ENCODE measurements around the gene NDUFV3. TPM values are rescaled to one million over a fixed set of nuclear protein-coding genes. Genes with fewer than 3 reads are reported as not detected.

Gene NDUFV3
- total RNA-seq (2021; fragmentation: NEBNext Ultra II Directional; extraction: Animal tissue kit (Norgen Biotek cat#: 25700)) (44.4 and 47.1 TPM in 2 replicates), polyA plus RNA-seq (2011; rRNA removed) (17.0 and 18.2 TPM in 2 replicates), polyA minus RNA-seq (2011; rRNA and poly(A)+ RNA removed) (12.9 and 14.9 TPM in 2 replicates)
- 23.3 TPM for polyA plus RNA-seq (2011; cell fraction: cytosol; rRNA removed)
- polyA plus RNA-seq (2011; cell fraction: nucleus; rRNA removed) = 23.3 TPM
- 27.5 to 34.5 TPM (median 31.8 TPM) in 4 replicates for polyA plus RNA-seq (2012, experiment 1 of 2)
- 22.5 TPM for polyA plus RNA-seq (2012, experiment 2 of 2)
- polyA plus RNA-seq (2013, experiment 1 of 2) = 40.8 TPM
- polyA plus RNA-seq (2013, experiment 2 of 2) = 37.8 TPM
- 19.4 TPM for polyA minus RNA-seq (2011; cell fraction: cytosol; rRNA and poly(A)+ RNA removed)
- 12.8 TPM for polyA minus RNA-seq (2011; cell fraction: nucleus; rRNA and poly(A)+ RNA removed)
- long read RNA-seq, experiment 1, full-length matches to known transcripts = 58 of 72 reads
- long read RNA-seq, experiment 1, partial matches to known transcripts = 9 of 72 reads
- long read RNA-seq, experiment 1, other reads (novel, unspliced or antisense) = 5 of 72 reads
- long read RNA-seq, experiment 2, full-length matches to known transcripts = 35 of 47 reads
- long read RNA-seq, experiment 2, partial matches to known transcripts = 3 of 47 reads
- long read RNA-seq, experiment 2, other reads (novel, unspliced or antisense) = 9 of 47 reads

- 0 out of 2 replicates have a peak within 1 kb of the TSS, but pooled peaks have one; percentile 18 for H2AFZ ChIP-seq (ENCODE audit: low read length)
- CTCF ChIA-PET (ENCODE audit: partially characterized antibody) = interaction anchor here (0.5 to 3.0 kb wide), 4 partner anchors 12 to 91 kb away, joined by 3 to 11 read pairs (median 3); no protein-coding TSS in a partner anchor
- H4K8ac ChIP-seq (ENCODE audit: extremely low read depth, insufficient read depth, low read length) = peak within 1 kb of the TSS; percentile 94
- FAIRE-seq (no peak), DNase-seq (ENCODE audit: low read depth in 1 of 2, low spot score in 2 of 2) (peak; percentile 96 to 98)
- H2BK12ac ChIP-seq (ENCODE audit: low read depth, low read length) = peak within 1 kb of the TSS; percentile 76; the same call in 1 of the 2 replicates
- peak within 1 kb of the TSS; percentile 78 to 88 for H3K4me2 ChIP-seq (ENCODE audit: insufficient read depth in 1 of 2, low read depth in 2 of 2, low read length in 2 of 2)
- peak within 1 kb of the TSS; percentile 98 for H3K18ac ChIP-seq (ENCODE audit: extremely low read depth, low read length)
- 1% methylated on average over 74 of the region's 87 CpGs; no CpG with 5 or more reads in 1 of the 2 experiments for WGBS, 2 experiments (ENCODE audit: extremely low coverage in 1 of 2, insufficient coverage in 1 of 2, insufficient read length in 1 of 2, insufficient replicate concordance in 2 of 2, low coverage in 1 of 2, low lambda C conversion rate in 2 of 2, missing lambda C conversion rate in 1 of 2)
- peaks cover 3% of the 10 kb centered on the region; the same call in 1 of the 2 replicates for H3K79me1 ChIP-seq (ENCODE audit: low read depth, low read length)
- POLR2A ChIA-PET (ENCODE audit: partially characterized antibody) = interaction anchor here (0.7 to 3.4 kb wide), 16 partner anchors 9 to 141 kb away, joined by 3 to 41 read pairs (median 4); partner anchors contain the start of gene WDR4
- H2AK5ac ChIP-seq (ENCODE audit: low read depth, low read length) = no peak within 1 kb of the TSS
- peak within 1 kb of the TSS; percentile 94 for H2BK5ac ChIP-seq (ENCODE audit: low read depth, low read length)
- peak within 1 kb of the TSS; percentile 88 for H4K91ac ChIP-seq (replicated peaks; ENCODE audit: insufficient read length, low read length)
- peaks cover 5 to 10% (median 8%) of the 10 kb centered on the region in 4 experiments; a peak in 5 of 8 replicates for H3K36me3 ChIP-seq (ENCODE audit: control insufficient read depth in 2 of 4, insufficient read depth in 4 of 4, low read length in 3 of 4)
- H3K4ac ChIP-seq (replicated peaks; ENCODE audit: insufficient read length, low read depth, low read length) = peak within 1 kb of the TSS; percentile 45
- H3K4me3 ChIP-seq (ENCODE audit: extremely low read depth in 1 of 4, insufficient read depth in 2 of 4, low read depth in 3 of 4, low read length in 4 of 4) = peak within 1 kb of the TSS; percentile 67 to 92 (median 86)
- peak within 1 kb of the TSS; percentile 69 to 89 (median 83) for H3K9ac ChIP-seq (replicated peaks in 1 of 4; ENCODE audit: extremely low read depth in 1 of 4, low read depth in 3 of 4, low read length in 3 of 4)
- no peak within 1 kb of the TSS for H3K14ac ChIP-seq (ENCODE audit: insufficient read length)
- H2BK120ac ChIP-seq (replicated peaks; ENCODE audit: low read depth, low read length) = no peak within 1 kb of the TSS
- no peak within 1 kb of the TSS for H3K56ac ChIP-seq (replicated peaks; ENCODE audit: insufficient read length, low read depth, low read length)
- 0 out of 2 replicates have a peak within 1 kb of the TSS, but pooled peaks have one; percentile 18 for H2BK15ac ChIP-seq (ENCODE audit: low read length)
- no peak within 1 kb of the TSS for H3K23ac ChIP-seq (ENCODE audit: insufficient read length)
- peaks cover 0 to 3% of the 10 kb centered on the region in 2 experiments for H4K20me1 ChIP-seq (replicated peaks in 1 of 2; ENCODE audit: control insufficient read depth in 1 of 2, insufficient read depth in 2 of 2, low read length in 2 of 2)
- peak within 1 kb of the TSS; percentile 71 for H4K5ac ChIP-seq (ENCODE audit: insufficient read length, low read depth, low read length)
- H3K23me2 ChIP-seq (ENCODE audit: low read depth, low read length) = peaks cover 2% of the 10 kb centered on the region
- H2BK20ac ChIP-seq (ENCODE audit: low read length) = no peak within 1 kb of the TSS
- no peaks in the 10 kb centered on the region for H3K4me1 ChIP-seq (replicated peaks in 1 of 4; ENCODE audit: control insufficient read depth in 3 of 4, insufficient read depth in 4 of 4, low read length in 3 of 4)
- H3K27me3 ChIP-seq (replicated peaks in 1 of 4; ENCODE audit: control insufficient read depth in 3 of 4, extremely low read depth in 1 of 4, insufficient read depth in 3 of 4, low read length in 3 of 4) = no peaks in the 10 kb centered on the region
- peak within 1 kb of the TSS; percentile 84; the same call in 1 of the 2 replicates for H3K27ac ChIP-seq (ENCODE audit: low read depth, low read length)
- H3K9me3 ChIP-seq (ENCODE audit: insufficient read depth in 2 of 2, low read depth in 1 of 2, low read length in 1 of 2) = no peaks in the 10 kb centered on the region
- peaks cover 0 to 12% of the 10 kb centered on the region in 2 experiments; a peak in 2 of 4 replicates for H3K79me2 ChIP-seq (ENCODE audit: control insufficient read depth in 1 of 2, insufficient read depth in 2 of 2, low read length in 2 of 2)
Measured at GRCh38 chr21:42892931-42893755, at the start of gene NDUFV3. NDUFV3 (plus strand) TSS chr21:42893309; CDS start chr21:42893334, 25 bp downstream.

All from H1 (cell line).